ENCODE measurements around the gene RAB21. TPM values are rescaled to one million over a fixed set of nuclear protein-coding genes. Genes with fewer than 3 reads are reported as not detected.

RAB21 gene
- total and polyA plus RNA-seq, 2 of the 4 experiments (the other 2 are of a cell fraction) = 13.8 to 15.0 TPM

DNA sequence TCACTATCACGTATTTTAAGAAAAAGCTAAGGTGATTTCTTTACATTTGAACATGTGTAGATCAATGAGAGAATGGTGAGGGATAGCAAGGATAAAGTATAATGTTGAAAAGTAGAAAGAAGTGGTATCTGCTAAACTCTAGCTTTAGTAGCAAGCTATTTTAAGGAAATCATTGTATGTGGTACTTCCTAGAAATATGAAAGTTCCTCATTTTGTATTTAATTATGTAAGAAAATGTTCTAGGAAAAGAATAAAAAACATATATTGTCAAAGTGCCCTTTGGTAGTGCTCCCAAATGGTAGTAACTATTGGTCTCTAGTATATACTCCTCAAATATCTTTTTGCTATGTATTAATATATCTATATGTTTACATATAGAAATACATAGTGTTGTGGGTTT is 35.7 kb downstream of the RAB21 start:
- Histone ChIP-seq H3K4me2 (ENCODE audit: low read depth, low read length) (no peak overlapping the region), H2BK120ac (ENCODE audit: low read depth, low read length) (no peak overlapping the region), H2AK9ac (replicated peaks; ENCODE audit: low read depth, low read length, poor library complexity) (no peak overlapping the region), H4K91ac (ENCODE audit: insufficient read depth, low read depth, low read length) (no peak overlapping the region), H3K4me1 (ENCODE audit: control insufficient read depth, insufficient read depth, low read length) (no peaks in the 10 kb centered on the region), H4K8ac (ENCODE audit: low read depth in 2 of 2, low read length in 2 of 2) (no peak overlapping the region), H2BK5ac (ENCODE audit: low read depth, low read length, poor library complexity, severe bottlenecking) (no peak overlapping the region), H2BK20ac (ENCODE audit: low read depth, low read length) (no peak overlapping the region), H3K9me3 (ENCODE audit: control insufficient read depth, insufficient read depth, low read length) (no peaks in the 10 kb centered on the region), H3K4ac (ENCODE audit: low read depth, low read length) (no peak overlapping the region), H3K27me3 (ENCODE audit: control insufficient read depth, insufficient read depth, low read length) (no peaks in the 10 kb centered on the region), H4K5ac (ENCODE audit: low read depth, low read length) (no peak overlapping the region), H3K18ac (ENCODE audit: low read depth, low read length) (no peak overlapping the region), H3K9ac (ENCODE audit: low read depth, low read length) (no peak overlapping the region), H3K9me1 (ENCODE audit: insufficient read depth, low read length) (peaks cover 4% of the 10 kb centered on the region; the same call in 1 of the 2 replicates), H4K20me1 (ENCODE audit: insufficient read depth, low read length) (no peaks in the 10 kb centered on the region), H2AFZ (replicated peaks; ENCODE audit: low read length, poor library complexity) (no peak overlapping the region), H3K27ac (ENCODE audit: insufficient read depth, low read length) (no peak overlapping the region), H3K4me3 (ENCODE audit: insufficient read depth, low read depth, low read length) (no peak overlapping the region), H3K56ac (ENCODE audit: extremely low read depth, insufficient read depth, low read length) (no peak overlapping the region), H3K79me1 (ENCODE audit: low read depth in 1 of 2, low read length in 2 of 2) (peaks cover 0 to 5% of the 10 kb centered on the region in 2 experiments; a peak in 2 of 4 replicates), H2BK15ac (ENCODE audit: low read depth, low read length) (no peak overlapping the region), H3K23ac (ENCODE audit: low read depth, low read length) (no peak overlapping the region), H3K36me3 (ENCODE audit: control insufficient read depth, insufficient read depth, low read length) (peaks cover 8% of the 10 kb centered on the region), H2AK5ac (ENCODE audit: low read depth, low read length) (no peak overlapping the region), H3K14ac (replicated peaks; ENCODE audit: low read depth, low read length) (no peak overlapping the region)
- no TSS peak for BruUV-seq (replicated peaks)
- in situ Hi-C loops (cut with MboI; ENCODE audit: low sequenced_read_pairs) (no loop called here), dilution Hi-C loops (cut with HindIII; ENCODE audit: low sequenced_read_pairs, unreplicated experiment) (no loop called here), intact Hi-C loops (cut with micrococcal nuclease) (no loop called here)
- ATAC-seq (ENCODE audit: low read depth) (no peak), DNase-seq (no peak)
- CTCF ChIA-PET = no interaction called here
- TF ChIP-seq NFE2L2 (IDR thresholded peaks at IDR 0.05; ENCODE audit: low read depth, low read length) = no peak
- no peak for TF ChIP-seq FOS (IDR thresholded peaks at IDR 0.05; ENCODE audit: low read depth, low read length)
- TF ChIP-seq MAFK (IDR thresholded peaks at IDR 0.05; ENCODE audit: low read depth, low read length) = no peak
- TF ChIP-seq MAZ (IDR thresholded peaks at IDR 0.05; ENCODE audit: borderline replicate concordance, low read depth, low read length) = no peak
- TF ChIP-seq SMC3 (IDR thresholded peaks at IDR 0.05; ENCODE audit: low read depth, low read length) = no peak
- TF ChIP-seq MXI1 (IDR thresholded peaks at IDR 0.05; ENCODE audit: borderline replicate concordance, low read depth, low read length) = no peak
- TF ChIP-seq, protein P1, sequence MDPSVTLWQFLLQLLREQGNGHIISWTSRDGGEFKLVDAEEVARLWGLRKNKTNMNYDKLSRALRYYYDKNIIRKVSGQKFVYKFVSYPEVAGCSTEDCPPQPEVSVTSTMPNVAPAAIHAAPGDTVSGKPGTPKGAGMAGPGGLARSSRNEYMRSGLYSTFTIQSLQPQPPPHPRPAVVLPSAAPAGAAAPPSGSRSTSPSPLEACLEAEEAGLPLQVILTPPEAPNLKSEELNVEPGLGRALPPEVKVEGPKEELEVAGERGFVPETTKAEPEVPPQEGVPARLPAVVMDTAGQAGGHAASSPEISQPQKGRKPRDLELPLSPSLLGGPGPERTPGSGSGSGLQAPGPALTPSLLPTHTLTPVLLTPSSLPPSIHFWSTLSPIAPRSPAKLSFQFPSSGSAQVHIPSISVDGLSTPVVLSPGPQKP (IDR thresholded peaks at IDR 0.05; ENCODE audit: borderline replicate concordance, low read depth, low read length) = no peak
- TF ChIP-seq POLR2A (IDR thresholded peaks at IDR 0.05; ENCODE audit: low read depth, low read length) = no peak
- TF ChIP-seq RFX5 (IDR thresholded peaks at IDR 0.05; ENCODE audit: low read depth, low read length) = no peak
- no peak for TF ChIP-seq RAD21 (IDR thresholded peaks at IDR 0.05; ENCODE audit: low read length)
- no peak for TF ChIP-seq CTCF (conservative IDR thresholded peaks at IDR 0.05; ENCODE audit: low read depth, low read length)
- no peak for TF ChIP-seq USF2 (IDR thresholded peaks at IDR 0.05; ENCODE audit: low read depth, low read length)
- TF ChIP-seq RCOR1 (IDR thresholded peaks at IDR 0.05; ENCODE audit: insufficient replicate concordance, low read length) = no peak
- TF ChIP-seq CHD1 (IDR thresholded peaks at IDR 0.05; ENCODE audit: low read depth, low read length) = no peak
- no peak for TF ChIP-seq BHLHE40 (IDR thresholded peaks at IDR 0.05; ENCODE audit: low read depth, low read length)
- TF ChIP-seq CEBPB (IDR thresholded peaks at IDR 0.05; ENCODE audit: low read depth, low read length) = no peak
- no CpG with 5 or more reads among the region's 1 CpG for WGBS, 2 experiments (ENCODE audit: extremely low coverage in 2 of 2, insufficient read length in 1 of 2)
- POLR2A ChIA-PET (ENCODE audit: unreplicated experiment) = no interaction called here

Measured in IMR-90 (cell line).